ENCODE measurements around the gene NBEAL1.
"Not testable (repeated sequence)": the region's sequence is repeated elsewhere in the genome, so short reads cannot be mapped to it uniquely, and the experiment has no call there.

NBEAL1 gene

DNA sequence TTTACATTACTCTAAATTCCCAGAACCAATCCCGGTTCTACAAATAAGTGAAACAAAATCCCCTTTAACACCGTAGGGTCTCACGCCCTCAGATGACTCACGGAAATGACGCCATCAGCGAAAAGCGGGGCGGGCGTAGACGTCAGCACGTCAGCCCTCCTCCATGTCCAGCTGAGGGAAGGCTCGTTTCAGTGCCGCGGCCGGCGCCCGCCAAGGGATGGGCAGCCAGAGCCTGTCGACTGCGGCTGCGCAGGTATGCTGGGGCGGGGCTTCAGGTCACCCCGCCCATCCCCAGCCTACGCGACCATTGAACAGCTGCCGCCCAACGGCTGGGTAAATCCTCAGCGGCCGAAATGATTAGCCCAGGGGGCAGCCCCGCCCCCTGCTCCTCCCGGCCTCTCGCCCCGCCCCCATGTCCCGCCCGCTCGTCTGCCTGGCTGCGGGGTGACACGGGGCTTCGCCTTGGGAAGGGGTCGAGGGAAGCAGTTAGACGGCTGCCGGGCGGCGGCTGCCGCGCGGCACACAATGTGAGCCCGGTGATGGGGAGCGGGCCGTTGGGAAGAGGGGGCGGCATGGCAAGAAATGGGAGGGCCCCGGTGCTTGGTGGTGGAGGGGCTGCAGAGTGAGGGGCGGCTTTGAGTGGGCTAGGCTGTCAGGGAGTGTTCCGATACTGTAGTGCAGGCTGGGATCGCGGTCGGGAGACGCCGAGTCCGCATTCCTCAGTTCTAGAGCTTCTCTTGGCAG, at the start of gene NBEAL1:
TSS of gene NBEAL1 (plus strand) at position 420 of the 744 bp plus-strand sequence. CDS start 1,510 bp downstream, outside the sequence.
- DNase-seq (ENCODE audit: low read depth), result peak; percentile 93

DNA sequence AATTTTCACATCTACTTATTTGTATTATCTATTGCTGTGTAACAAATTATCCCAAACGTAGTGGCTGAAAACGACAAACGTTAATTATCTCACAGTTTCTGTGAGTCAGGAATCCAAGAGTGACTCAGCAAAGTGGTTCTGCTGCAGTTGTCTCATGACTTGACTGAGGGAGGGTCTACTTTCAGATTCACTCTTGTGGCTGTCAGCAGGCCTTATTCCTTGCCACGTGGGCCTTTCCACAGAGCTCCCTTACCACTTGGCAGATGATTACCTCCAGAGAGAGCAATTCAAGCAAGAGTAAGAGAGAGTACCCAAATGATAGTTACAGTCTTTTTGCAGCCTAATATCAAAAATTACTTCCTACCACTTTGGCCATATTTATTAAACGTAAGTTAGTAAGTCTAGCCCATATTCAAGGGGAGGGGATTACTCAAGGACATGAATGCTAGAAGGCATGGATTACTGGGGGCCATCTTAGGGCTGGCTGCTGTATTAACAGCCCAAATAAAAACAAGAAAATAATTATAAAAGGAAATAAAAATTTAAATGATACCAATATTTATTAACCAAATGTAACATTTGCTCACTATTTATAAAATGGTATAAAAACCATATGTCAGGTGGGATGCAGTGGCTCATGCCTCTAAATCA, 48.7 kb upstream of the NBEAL1 start:
- no peak for DNase-seq (ENCODE audit: low read depth)

DNA sequence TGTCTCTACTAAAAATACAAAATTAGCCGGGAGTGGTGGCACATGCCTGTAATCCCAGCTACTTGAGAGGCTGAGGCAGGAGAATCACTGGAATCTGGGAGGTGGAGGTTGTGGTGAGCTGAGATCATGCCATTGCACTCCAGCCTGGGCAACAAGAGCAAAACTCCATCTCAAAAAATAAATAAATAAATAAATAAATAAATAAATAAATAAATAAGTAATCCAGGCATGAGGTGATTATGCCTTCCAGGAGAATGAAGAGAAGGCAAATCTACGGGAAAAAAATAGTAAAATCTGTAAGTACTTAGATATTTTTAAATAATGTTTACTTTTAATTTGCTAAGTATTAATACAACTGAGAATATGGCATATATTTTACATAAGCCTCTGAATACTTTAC, 45.3 kb upstream of the NBEAL1 start:
- not testable (repeated sequence) for DNase-seq (ENCODE audit: low read depth)

DNA sequence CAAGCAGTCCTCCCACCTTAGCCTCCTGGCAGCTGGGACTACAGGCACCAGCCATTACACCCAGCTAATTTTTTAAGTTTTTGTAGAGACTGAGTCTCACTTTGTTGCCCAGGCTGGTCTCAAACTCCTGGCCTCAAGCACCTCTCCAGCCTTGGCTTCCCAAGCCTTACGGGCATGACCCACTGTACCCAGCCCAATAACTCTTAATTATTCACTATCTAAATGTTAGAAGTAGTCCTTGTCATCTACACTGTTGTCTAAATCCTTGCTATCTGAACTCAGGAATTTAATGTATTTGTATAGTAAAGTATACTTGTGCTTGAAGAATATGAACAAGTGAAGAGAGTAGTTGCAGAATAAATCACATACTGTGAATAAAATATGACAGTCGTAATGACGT, 37.9 kb upstream of the NBEAL1 start:
- no peak for DNase-seq (ENCODE audit: low read depth)

DNA sequence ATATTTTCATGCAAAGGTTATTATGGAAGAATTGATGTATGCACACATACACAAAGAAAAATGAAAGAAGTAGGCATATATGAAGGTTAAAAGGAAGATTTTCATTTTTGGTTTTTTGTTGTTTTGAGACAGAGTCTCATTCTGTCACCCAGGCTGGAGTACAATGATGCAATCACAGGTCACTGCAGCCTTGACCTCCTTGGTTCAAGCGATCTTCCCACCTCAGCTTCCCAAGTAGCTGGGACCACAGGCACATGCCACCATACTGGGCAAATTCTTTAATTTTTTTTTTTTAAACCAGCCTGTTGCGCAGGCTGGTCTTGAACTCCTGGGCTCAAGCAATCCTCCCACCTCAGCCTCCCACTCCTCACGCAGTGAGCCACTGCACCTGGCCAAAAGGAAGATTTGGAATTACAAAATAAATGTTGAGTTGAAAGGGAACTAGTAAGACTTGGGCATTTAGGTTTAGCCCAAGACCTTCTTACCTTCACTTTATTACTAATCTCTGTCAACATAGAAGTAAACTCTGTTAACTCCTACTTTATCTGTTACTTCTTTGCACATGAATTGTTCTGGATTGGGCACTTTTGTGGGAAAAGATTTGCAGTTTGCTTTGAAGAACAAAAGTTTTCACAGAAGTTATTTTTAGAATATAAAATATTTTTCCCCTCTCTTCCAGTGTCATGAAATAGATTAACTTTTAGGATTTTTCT, 31.7 kb upstream of the NBEAL1 start:
- no peak for DNase-seq (ENCODE audit: low read depth)

DNA sequence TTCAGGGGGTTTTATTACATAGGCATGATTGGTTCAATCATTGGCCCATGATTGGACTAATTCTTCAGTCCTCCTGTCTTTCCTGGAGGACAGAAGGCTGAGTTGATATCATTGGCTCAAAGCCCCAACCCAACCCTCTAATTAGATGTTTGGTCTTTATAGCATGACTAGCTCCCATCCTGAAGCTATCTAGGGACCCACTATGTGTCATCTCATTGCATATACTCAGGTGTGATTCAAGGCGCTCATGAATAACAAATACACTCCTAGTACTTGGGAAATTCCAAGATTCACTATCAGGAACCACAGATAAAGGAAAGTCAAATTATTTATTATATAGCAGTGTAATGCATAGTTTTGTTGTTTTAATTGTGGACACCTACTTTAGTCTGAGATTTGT, 24.9 kb upstream of the NBEAL1 start:
- DNase-seq (ENCODE audit: low read depth), result no peak

DNA sequence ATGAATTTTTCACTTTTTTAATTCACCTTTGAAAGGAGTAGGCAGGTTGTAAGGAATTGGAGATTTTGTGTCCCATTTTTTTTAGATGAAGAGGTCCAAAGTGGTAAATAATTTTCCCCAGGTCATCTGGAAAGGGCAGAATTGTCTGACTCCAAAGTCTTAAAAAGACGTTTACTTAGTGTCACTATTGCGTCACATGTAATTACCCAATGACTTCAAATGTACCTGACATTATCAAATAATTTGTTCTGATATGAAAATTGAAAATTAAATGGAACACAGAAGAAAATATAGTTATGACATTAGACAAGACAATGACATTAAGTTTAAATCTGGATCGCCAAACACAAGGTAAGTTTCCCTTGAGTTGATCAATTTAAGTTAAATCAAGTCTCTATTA, 24.2 kb upstream of the NBEAL1 start:
- DNase-seq (ENCODE audit: low read depth), result no peak

DNA sequence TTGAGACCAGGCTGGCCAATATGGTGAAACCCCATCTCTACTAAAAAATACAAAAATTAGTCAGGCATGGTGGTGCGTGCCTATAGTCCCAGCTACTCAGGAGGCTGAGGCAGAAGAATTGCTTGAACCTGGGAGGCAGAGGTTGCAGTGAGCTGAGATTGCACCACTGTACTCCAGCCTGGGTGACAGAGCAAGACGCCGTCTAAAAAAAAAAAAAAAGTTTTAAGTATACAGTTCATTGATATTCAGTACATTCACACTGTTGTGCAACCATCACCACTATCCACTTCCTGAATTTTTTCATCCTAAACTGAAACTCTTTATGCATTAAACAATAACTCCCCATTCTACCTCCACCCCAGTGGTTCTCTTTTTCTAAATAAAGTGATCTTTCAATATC, 17.6 kb upstream of the NBEAL1 start:
- not testable (repeated sequence) for DNase-seq (ENCODE audit: low read depth)

DNA sequence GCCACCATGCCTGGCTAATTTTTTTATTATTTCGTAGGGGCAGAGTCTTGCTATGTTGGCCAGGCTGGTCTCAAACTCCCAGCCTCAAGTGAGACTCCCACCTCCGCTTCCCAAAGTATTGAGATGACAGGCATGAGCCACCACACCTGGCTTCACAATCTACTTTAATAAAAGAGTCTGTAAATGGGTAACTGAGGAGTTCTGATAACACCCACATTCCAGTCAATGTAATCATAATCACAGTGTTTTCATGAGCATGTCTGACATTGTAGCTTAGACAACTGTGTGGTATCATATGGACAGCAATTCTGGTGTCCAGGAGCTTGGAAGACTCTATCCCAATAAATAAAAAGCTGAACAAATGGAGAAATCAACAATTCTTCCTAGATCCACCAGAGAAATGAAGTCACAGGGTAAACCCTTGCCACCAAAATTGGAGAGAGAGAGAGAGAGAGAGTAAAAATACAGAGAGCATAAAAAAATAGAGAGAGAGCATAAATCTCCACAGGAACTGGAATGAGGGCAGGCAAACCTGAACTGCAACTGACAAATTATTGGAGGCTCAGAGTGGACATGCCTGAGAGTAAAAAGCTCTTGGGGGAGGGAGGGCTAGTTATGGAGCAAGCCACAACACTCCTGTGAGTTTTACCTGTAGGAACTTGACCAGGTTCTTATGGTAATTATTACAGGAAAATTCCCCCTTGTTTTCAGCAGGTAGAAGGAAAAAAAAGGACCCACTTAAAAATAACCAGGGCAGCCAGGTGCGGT, 12.4 kb upstream of the NBEAL1 start:
- DNase-seq (ENCODE audit: low read depth), result no peak

DNA sequence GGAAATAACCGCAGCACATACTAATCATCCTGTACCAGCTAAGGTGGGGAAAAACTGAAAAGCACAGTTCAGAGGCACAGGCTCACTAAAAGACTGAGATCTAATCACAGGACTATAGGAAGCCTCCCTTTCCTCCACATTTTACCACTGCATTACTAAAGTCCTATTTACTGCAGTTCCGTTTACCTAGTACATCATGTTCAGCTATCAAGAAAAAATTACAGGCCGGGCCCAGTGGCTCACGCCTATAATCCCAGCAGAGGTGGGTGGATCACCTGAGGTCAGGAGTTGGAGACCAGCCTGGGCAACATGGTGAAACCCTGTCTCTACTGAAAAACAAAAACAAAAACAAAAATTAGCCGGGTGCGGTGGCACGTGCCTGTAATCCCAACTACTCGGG, 11.0 kb upstream of the NBEAL1 start:
- DNase-seq (ENCODE audit: low read depth), result no peak

DNA sequence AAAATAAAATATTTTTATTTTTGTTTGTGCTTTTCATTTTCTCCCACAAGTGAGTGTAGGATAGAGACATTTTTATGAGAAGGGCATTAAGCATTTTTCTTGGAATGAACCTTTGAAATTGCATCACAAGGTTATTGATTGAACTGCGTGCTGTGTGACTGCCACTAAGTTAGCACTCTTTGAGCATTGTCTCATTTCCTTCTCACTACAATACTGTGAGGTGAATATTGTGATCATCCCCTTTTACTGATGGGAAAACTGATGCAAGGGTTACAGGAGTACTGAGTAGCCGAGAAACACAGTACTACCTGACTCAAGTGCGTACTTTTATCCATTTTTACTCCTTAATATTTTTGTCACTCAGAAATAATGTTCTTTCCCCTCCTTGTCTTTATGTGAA, 2.0 kb downstream of the NBEAL1 start:
- DNase-seq (ENCODE audit: low read depth), result no peak

DNA sequence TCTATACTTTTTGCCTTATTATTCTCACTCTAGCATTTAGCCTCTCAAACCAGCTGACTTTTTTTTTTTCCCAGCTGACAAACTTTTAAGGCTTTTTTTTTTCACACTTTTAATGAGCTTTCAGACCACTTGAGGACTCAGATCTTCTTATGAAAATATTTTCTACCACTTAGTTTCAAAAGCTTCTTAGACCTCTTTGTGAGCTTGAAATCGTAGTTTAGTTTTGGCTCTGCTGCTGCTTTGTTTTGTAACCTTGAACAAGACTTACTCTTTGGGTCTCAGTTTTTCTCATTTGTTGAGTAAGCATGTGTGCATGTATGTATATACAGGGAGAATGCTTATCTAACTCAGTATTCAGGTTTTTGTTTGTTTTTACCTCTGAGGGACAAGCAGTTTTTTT, 3.5 kb downstream of the NBEAL1 start:
- DNase-seq (ENCODE audit: low read depth), result no peak

DNA sequence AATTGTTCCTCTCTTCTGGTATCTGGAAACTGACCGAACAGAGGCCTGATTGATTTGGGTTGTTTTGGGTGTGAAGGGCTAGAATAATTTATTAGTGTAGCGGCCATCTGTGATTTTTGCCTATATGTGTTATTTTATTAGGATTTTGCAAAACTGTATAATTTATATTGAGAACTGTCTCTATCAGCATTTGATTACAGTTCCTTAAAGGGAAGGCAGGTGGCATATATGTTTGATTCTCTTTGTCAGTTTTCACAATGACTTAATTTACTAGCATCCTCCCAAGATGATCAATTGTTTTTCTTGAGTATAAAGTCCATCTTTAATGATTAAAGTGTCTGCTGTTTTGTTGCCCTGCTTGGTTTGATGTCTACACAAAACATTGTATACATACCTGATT, 4.5 kb downstream of the NBEAL1 start:
- no peak for DNase-seq (ENCODE audit: low read depth)

DNA sequence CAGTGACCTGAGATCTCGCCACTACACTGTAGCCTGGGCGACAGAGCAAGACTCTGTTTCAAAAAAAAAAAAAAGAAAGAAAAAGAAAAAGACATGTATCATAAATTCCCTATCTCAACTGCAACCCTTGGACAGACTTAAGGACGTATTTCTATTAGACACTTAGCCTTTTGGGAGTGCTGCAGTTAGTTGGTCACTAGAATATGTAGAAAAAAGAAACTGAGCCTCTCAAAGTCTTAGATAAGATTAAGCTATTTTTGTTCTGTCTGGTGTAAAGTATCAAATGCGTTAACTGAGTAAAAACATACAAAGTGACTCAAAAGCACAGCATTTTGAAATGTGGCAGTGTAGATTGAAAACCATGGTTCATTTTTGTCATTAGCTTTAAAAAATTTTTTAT, 7.3 kb downstream of the NBEAL1 start:
- no peak for DNase-seq (ENCODE audit: low read depth)

DNA sequence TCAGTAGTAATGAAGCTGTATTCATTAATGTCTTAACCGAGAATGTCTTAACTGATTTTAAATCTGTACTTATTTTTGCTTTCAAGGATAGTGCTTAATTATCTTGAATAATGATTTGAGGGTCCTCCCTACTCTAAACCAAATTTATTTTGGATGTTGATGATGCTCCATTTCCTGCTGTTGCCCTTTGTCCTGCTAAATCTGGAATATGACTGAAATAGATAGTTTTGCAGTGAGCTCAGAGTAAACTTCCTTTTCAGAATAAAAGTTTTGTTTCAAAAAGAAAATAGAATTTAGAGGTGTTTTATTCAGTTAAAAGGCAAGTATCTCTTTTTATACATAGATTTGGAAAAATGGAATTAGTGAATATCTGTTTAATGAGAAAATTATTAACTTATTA, 8.1 kb downstream of the NBEAL1 start:
- no peak for DNase-seq (ENCODE audit: low read depth)

DNA sequence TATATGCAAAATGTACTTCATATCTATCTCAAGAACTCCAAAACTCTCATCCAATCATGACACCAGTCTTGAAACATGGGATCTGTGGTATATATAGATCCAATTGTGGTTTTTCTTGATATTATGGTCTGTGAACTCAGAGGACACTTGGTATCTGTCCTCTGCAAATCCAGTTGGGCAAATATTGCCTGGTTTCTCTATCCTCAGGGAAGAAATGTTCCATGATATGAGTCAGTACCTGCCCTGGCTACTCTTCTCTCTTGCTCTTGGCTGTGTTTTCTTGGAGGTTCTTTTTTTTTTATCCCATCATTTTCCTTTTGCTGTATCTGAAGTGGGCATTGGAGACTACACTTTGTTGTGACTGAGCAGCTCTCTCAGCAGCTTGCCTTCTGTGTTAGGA, 10.9 kb downstream of the NBEAL1 start:
- DNase-seq (ENCODE audit: low read depth), result no peak

DNA sequence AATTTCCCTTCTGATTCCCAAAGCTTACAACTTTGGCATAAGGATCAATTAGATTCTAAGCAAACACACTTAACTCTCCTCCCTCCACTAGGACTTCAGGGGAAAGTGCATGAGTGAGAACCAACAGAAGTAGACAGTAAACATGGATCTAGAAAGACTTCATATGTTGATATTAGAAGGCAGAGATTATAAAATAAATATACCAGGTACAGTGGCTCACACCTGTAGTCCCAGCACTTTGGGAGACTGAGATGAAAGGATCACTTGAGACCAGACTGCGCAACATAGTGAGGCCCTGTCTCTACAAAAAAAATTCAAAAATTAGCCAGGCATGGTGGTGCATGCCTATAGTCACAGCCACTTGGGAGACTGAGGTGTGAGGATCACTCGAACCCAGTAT, 15.9 kb downstream of the NBEAL1 start:
- DNase-seq (ENCODE audit: low read depth), result no peak

DNA sequence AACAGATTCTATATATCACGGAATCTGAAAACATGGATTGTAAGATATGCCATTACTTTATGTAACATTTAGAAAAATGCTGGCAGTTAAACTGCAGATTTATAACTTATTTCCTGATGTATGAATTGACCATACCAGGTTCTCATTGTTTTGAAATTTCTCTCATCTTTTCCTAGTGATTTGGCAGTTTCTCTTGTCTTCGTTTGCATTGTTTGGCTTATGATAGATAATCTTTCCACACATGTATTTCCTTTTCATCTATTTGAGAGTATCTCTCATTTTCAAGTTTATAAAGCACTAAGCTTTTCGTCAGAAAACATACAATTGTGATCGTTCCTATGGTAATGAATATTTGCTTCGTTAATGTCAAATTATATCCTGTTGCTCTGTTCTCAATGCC, 16.3 kb downstream of the NBEAL1 start:
- DNase-seq (ENCODE audit: low read depth), result no peak

DNA sequence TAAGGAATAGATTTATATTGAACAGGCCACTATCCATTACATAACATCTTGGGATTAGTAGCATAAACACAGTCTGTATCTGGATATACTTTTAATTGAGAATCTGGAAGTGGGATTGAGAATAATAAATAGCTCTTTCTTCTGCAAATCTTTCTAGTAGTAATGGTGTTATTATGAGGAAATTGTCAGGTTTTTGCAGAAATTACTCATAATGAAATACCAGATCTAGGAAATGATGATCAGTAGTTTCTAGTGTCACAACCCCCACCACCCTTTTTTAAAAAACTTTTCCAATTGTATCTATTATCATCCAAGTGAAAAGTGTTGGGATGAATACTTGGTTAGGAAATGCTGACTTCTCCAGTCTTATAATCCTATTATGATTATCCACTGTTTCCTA, 18.7 kb downstream of the NBEAL1 start:
- DNase-seq (ENCODE audit: low read depth), result no peak

DNA sequence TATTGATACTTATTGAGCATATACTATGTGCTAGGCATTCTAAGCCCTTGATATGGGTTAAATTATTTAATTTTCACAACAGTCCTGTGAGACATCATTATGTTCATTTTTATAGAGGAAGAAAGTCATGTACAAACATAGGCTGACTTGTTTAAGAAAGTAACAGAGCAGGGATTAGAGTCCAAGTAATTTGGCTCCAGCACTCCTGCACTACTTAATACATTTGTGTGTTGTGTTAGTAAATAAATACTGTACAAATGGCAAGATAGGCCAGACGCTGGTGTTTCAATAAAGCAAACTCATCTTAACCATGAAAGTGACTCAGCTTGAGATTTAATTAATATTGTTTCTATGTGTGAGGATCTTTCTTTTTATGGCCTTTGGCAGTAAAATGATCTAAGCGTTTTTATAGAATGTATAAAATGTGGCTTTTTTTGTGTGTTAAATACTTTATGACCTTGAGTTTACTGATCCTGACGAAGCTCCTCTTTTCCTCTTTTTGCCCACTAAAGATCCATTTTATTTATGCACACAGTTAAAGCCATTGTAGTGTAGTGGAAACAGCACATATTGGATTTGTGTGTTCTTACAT, 21.3 kb downstream of the NBEAL1 start:
- no peak for DNase-seq (ENCODE audit: low read depth)

DNA sequence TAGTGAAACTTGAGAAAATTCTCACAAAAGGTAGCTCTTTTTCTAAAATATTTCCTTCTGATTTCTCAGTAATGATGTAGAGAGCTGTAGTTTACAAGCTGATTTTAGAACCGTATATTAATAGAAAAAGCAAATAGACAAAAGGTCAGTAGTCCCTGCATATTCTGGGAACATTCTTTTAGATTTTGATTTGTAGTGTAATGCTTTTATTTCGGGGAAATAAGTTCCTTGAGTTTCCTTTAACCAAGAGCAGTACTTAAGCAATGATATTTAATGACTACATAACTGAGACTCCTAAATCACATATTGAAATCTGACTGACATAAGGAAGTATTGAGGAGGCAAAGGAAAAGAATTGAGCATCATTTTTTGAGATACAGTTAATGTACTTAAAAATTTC, 22.4 kb downstream of the NBEAL1 start:
- no peak for DNase-seq (ENCODE audit: low read depth)

DNA sequence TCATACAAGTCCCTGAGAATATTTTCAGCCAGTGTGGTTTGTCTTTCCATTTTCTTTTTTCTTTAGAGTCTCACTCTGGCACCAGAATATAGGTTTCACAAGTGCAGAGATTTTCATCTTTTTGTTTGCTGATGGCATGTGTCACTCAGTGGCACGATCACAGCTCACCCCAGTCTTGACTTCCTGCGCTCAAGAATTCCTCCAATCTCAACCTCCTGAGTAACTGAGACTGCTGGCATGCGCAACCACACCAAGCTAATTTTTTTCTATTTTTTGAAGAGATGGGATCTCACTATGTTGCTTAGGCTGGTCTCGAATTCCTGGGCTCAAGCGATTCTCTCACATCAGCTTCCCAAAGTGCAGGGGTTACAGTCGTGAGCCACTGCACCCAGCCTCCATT, 23.9 kb downstream of the NBEAL1 start:
- DNase-seq (ENCODE audit: low read depth), result no peak

Data from stimulated activated CD8-positive, alpha-beta memory T cell treated with anti-CD3 and anti-CD28 coated beads, Interleukin-12 subunit alpha, Interleukin-12 subunit beta, amount 100 ng/mL, for 1 hour (primary cell).